GM12801 (cell line): ENCODE measurements around the gene TMEM125.

ENCODE experiments used
- CTCF ChIP-seq: IDR thresholded peaks from one replicate; pipeline ENCODE4 v1.5.1; 2011; ENCODE audit warnings: control low read depth; ENCODE audit not compliant: insufficient read length; ENCODE audit errors: extremely low read depth

The TMEM125 gene

DNA sequence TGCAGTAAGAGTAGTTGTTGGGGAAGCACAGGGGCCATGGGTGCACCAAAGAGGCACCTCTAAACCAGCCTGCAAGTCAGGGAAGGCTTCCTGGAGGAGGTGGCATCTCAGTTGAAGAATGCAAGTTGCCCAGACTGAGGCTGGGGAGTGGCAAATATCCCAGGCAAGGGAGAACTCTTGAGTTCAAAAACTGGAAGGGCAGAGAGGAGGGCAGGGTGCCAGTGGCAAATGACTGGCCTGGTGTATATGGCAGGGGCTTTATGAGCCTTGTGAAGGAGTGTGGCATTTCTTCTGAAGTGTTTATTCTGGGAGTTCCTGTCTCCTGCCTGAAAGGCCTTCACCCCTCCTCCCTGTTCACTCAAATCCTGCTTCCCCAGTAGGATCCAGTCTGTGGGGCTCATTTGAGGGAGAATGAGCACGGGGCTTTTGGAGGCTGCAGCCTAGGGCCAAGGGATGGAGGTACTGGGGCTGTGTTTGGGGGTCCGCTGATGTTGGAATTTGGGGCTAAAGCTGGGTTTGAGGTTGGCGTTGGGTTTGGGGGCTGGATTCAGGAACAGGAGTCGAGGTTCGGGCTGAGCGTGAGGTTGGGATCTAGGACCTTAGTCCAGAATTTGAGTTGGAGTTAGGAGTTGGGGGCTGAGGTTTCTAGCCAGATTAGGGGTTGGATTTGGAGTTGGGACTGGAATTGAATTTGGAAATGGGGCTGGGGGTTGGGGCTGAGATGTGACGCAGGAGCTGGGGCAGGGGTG lies at the start of gene TMEM125:
Gene TMEM125 (plus strand): TSS at position 357 of the 749 bp plus-strand sequence. CDS start 2,740 bp downstream, outside the sequence.
- TF ChIP-seq CTCF, result no peak

- no peak for TF ChIP-seq CTCF
Measured at GRCh38 chr1:43220905-43221778, 48.6 kb upstream of the TMEM125 start.

DNA sequence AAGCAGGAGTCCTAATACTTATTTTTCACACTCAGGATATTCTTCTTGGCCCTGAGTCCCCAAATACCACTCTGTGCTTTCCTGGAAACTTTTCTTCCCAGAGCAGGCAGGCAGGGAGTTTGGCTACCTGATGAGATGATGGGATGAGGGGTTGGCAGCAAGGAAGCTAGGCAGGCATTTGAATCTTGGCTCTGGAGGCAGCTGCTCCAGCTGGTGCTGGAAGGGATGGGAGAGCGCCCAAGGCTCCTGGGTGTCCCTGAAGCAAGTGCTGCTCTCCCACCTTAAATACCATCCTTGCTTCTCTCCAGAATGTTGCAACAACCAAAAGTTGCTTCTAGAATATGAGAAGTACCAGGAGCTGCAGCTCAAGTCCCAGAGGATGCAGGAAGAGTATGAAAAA lies 48.0 kb upstream of the TMEM125 start:
- TF ChIP-seq CTCF, result no peak

- no peak for TF ChIP-seq CTCF
Measured at GRCh38 chr1:43222879-43223278, 46.9 kb upstream of the TMEM125 start.

DNA sequence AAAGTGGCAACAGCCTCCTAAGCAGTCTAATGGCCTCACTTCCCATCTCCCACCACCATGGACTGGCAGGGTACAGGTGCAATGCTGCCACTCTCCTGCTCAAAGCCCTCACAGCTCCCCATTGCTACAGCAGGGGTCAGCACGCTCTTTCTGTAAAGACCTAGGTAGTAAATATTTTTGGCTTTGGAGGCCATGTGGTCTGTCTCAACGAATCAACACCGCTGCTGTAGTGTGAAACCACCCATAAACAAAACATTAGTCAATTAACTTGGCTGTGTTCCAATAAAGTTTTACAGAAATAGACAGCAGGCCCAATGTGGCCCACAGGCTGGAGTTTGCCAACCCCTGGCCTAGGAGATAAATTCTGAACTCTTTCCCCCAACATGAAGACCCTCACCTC lies 44.6 kb upstream of the TMEM125 start:
- no peak for TF ChIP-seq CTCF

DNA sequence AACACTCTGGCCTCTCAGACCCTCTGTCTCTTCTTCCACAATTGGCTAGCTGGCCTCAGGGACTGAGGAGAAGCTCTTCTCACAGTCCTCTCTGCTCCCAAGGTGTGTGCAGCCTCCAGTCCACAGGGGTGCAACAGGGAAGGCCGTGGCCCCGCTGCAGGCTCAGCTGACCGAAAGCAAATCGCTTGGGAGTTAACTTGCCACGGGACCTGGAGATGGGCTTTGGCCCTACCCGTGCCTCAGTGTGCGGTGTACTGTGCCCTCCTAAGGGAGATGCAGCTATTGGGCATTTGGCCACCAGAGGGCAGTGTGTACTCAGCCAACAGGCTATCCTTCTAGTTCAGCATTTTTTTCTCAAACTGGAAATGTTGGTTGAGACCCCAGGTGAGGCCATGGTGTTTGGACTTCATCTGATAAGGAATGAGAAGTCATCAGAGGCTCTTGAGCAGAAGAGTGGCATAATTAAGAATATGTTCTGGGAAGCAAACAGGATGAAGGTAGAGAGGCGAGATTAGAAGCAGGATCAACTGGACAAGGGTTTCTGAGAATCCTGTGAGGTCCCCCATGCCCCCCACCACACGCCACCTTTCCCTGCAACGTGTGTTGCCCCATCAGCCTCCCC lies 42.5 kb upstream of the TMEM125 start:
- TF ChIP-seq CTCF, result no peak

- no peak for TF ChIP-seq CTCF
Measured at GRCh38 chr1:43229826-43230780, 39.7 kb upstream of the TMEM125 start.
